GM04504 (cell line): ENCODE results near the gene EPHB1.
"Not testable (repeated sequence)": the region's sequence is repeated elsewhere in the genome, so short reads cannot be mapped to it uniquely, and the experiment has no call there.

Experiments used
- DNase-seq: peaks from one replicate; pipeline ENCODE4 v3.0.0-alpha.2; 2012; ENCODE audit warnings: low read depth

Gene EPHB1

DNA sequence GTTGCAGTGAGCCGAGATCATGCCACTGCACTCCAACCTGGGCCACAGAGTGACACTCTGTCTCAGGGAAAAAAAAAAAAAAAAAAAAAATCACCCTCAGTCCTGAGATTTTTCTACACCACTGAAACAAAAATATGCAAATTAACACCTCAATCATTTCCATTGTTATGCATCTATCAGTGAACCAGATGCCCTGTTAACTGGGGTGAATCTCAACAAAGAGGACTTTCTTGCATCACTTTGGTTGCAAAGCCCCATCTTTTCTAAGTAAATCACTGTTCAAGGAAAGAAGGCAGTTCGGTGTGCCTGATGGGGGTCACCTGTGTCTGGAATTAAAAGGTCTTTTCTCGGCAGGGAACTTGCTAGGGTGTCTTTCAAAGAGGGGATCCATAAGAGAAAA is 421.6 kb downstream of the EPHB1 start:
- no peak for DNase-seq

DNA sequence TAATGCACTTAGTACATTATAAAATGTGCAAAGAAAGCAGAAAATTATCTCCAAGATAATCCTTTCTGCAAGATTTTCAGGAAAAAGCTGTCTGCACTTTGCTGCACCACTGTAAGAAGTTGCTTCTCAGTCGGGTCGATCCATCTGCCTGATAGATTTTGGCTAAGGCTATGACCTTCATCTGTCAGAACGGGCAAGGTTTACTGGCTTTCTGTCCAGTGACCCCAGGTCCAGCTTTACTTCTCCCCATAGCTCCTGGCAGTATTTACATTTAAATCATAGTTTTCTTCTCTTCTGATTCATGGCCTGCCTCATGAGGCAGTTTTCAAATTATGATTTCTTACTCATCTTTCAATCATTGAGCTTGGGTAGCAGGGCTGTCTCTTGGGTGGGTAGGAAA is 422.7 kb downstream of the EPHB1 start:
- DNase-seq = no peak

DNA sequence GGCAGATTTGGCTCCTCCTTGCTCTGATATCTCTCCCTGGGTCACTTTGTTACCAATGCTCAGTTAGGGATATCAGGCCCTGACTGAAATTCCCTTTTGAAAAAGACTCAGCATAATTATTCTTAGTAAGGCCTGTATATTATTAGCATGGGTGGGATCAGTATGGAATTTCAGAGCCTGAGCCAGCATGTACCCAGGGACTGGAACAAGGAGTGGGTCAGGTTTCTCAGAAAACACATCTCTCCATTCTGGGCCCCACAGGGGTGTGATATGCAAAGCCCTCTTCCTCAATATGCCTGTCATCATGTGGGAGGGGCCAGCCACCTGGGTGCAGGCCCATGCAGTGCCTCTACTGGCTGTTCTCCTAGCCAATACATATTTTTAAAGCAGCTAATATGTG is 423.2 kb downstream of the EPHB1 start:
- no peak for DNase-seq

DNA sequence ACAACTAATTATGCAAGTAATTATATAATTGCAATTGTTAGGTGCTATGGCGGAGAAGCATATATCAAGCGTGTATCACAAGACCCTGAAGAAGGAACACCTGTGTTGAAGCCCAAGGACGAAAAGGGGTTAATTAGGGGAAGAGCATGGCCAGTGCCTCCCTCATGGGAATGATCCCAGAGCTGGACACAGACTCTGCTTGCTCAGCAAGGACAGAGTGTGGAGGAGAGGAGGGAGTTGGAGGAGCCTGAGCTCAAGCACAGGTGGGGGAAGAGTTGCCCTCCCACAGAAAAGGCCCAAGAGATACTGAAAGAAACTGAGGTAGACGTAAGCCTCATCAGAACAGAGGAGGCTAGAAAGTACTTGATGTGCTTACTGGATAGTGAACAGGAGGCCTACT is 423.7 kb downstream of the EPHB1 start:
- no peak for DNase-seq

DNA sequence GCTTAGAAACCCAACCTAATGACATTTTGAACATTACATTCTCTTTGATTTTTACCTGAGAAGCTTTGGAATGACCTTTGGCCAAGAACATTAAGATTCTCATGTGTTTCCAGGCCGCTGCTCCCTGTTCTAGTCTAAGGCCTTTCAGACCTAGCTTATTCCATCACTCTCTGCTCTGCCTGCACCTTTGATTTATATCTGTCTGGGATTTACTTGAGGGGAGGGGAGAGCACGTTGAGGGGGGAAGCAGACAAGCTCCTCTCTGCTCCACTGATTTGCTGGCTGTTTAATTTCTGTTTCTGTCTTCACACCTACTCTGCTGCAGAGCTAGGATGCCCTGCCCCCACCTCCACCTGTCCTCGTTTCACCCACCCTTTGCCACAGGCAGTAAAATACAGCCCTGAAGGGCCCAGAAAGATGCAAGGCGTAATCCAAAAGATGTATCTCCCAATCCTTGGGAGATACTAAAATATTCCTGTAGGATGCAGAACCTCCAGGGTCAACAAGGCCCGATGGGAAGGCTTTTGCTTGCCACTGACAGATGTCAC is 429.8 kb downstream of the EPHB1 start:
- no peak for DNase-seq

DNA sequence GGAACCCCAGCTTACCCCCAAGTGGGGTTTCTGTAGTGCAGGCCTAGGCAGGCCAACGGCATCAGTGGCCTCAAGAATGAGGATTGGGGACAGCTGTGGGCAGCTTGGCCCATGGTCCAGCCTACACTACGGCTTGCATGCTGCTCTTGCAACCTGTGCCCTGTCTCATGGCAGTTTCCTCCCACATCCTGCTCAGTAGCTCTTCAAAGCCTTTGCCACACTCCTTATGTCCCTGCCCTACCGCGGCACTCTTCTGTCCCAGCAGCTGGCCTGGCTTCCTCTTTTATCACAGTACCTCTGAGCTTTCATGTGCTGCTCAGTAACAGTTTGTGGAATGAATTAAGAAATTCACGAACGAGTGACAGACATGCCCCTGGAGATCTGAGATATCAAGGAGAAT is 431.0 kb downstream of the EPHB1 start:
- no peak for DNase-seq

DNA sequence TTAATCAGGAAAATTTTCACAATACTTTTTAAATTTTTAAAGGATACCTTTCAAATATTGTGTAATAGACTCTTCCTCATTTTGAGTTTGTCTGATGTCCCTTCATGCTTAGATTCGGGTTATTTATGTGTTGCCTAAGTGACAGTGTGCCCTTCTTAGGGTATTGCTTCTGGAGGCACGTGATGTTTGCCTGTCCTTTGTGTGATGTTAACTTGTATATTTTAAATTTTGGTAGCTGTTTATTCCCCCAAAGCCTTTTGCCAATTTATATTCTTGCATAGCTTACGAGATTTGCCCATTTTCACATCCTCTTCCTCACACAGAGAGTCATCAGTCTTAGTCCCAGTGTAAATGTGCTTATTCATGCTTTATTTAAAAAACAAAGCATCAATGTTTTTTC is 433.1 kb downstream of the EPHB1 start:
- no peak for DNase-seq

DNA sequence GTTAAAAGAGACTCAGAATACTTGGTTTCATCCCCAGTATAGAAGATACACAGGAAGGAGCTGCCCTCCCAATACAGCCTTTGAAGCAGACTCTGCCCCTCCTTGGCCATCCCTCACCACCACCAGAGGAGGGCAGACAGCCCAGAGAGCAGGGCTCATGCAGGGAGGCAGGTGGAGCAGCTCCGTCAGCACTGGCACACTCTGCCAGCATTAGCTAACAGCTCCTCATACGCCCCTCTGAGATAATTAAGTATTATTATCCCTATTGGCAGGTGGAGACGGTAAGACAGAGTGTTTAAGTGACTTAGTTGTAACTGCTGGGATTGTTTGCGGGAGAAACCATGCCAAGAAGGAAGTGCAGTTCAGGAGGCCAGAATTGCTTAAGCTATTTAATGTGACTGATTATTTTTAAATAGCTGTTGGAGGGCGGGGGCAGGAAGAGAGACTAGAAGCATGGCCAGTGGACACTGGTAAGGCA is 434.0 kb downstream of the EPHB1 start:
- no peak for DNase-seq

DNA sequence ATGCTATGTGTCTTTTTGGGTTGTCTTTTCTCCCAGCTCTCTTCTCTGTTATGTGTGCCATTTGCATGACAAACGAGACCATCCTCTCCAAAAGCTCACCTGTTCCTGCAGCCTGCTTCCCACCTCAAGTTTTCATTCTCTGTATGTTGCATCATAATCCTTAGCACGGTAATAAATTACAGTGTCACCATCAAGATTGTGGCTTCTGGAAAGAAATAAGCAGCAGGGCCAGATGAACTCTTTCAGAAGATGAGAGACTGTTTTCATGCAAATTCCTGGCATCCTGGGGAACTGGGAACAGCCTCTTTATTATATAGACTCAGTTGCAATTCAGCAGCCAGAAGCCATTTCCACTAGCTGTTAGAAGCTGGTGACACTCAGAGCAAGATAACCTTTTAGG is 436.7 kb downstream of the EPHB1 start:
- no peak for DNase-seq

DNA sequence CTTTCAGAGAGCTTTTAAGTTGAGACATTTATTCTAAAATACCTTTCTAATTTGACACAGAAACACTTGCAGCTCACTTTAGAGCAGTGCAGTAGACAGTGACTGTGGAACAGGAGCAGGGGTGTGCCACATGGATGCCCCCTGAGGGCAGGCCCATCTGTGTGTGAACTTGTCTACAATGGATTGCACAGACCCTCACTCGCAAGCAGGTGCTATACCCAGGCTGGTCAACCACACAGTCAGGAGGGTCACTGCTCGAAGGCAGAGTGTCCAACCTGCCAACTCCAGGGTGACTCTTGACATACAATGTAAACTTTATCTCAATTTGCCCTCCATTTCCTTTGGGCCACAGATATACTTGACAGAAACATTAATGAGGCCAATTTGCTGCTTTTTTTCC is 437.2 kb downstream of the EPHB1 start:
- DNase-seq = no peak

DNA sequence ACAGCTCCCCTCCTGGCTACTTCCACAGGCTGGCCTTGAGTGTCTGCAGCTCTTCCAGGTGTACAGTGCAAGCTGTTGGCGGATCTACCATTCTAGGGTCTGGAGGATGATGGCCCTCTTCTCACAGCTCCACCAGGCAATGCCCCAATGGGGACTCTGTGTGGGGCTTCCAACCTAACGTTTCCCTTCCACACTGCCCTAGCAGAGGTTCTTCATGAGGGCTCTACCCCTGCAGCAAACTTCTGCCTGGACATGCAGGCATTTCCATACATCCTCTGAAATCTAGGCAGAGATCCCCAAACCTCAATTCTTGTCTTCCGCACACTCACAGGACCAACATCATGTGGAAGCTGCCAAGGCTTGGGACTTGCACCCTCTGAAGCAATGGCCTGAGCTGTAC is 438.4 kb downstream of the EPHB1 start:
- DNase-seq = not testable (repeated sequence)

DNA sequence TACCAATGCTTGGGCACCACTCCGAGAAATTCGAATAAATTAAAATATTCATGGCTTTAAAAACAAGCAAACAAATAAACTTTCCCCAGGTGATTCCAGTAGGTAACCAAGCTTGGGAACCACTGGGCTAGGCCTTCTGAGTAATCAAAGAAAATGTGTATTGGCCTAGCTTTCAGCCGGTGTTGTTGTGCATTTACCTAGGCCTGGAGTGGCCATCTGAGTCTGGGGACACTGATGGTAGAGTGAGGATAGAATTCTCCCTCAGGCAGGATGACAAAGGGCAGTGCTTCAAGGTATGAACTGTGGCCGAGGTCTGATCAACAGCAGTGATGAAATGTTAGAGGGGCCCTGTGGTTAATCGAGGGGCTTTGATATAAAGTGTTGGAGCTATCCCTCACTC is 440.5 kb downstream of the EPHB1 start:
- DNase-seq = no peak

DNA sequence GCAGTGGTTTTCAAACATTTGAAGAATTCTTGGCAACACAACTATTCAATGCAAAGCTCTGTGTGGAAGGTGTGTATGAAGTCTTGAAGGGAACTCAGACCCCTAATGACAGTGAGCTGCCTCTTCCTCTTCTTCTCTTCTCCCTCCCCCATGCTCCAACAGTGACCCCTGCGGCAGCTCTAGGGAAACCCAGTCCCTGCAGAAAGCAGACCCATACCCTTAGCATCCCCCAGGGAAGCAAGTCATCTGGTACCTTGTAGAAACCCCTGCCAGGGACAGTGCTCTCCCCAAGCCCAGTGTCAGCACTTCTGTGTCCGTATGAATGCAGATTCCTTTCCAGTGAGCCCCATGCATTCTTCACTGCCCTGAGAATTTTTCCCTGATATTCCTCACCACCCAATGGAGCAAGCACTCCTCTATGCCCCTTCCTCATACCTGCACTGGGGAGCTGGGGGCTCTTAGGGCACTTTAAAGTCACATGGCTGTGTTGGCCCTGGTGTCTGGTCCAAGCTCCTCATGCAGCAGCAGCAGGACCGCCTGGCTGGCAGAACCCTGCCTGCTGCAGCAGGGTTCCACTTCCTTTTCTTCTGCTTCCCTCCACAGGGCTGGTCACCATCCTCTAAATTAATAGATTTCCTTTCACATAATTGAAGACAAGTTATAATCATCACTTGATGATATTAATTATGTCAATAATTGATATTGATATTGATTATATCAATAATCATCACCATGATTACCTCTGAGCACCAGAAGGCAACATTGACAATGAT is 442.5 kb downstream of the EPHB1 start:
- no peak for DNase-seq

DNA sequence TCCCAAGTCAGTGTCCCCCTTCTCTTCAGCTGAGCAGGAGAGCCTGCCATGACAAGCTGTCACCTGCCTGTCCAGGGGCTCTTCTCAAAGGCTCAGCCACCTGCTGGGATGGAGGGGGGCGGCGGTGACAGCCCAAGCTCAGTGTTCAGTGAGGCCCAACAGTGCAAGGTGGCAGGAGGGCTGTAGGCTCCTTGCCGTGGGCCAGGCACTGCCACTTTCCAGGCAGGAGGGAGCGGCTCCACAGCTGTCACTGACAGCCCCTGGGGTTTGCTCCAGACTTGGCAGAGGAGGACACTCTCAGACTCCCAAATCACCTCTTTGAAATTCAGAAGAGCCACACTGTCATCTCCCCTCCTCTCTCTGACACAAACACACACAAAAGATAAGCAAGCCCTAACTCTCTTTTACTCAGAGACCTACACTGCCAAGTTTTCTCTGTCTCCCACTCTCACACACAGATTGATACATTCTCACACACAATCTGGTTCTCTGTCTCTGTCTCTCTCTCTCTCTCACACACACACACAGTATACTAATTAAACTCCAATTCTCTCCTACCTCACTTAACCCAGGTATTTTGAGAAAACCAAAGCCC is 443.3 kb downstream of the EPHB1 start:
- DNase-seq = no peak

DNA sequence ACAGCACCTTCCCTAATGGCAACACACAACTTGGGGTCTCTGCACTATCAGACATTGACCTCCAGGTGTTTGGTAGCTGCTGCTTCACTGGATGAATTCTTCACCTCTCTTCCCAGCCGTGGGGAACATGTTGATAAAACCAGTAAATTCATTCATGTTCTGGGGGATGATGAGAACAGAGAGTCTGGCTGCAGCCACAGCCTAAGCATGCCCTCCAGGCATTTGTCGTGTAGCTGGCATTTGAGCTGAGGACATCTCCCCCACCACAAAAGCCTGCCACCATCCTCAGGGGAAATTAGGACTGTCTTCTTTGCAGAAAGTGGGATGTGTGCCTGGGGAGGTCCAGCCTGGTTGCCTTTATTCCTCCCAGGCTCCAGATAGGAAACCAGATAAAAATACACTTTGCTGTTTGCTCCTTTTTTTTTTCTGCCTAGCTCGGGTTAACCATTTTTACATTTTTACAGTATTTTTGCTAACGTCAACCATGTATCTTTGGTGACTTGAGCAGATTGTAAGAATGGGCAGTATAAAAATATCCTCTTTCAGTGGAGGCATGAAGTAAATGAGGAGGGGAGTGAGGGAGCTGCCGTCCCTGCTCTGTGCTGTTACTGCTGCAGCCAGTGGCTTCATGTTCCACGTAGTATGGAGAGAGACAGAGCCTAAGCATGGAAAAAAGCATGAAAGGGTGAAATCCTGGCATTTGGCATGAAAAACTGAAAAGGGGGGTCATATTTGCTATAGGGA is 444.0 kb downstream of the EPHB1 start:
- DNase-seq = no peak

DNA sequence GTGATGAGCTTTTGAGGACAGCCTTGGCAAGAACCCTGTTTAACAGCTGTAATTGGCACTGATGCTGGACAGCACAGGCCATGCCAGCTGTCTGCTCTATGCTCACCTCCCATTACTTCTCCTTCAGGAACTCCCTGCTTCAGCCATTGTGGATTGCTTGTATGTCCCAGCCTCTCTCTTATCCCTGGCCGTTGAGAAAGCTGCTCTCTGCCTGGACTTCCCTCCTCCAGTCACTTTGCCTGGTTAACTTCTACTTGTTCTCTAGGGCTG is 444.5 kb downstream of the EPHB1 start:
- no peak for DNase-seq

DNA sequence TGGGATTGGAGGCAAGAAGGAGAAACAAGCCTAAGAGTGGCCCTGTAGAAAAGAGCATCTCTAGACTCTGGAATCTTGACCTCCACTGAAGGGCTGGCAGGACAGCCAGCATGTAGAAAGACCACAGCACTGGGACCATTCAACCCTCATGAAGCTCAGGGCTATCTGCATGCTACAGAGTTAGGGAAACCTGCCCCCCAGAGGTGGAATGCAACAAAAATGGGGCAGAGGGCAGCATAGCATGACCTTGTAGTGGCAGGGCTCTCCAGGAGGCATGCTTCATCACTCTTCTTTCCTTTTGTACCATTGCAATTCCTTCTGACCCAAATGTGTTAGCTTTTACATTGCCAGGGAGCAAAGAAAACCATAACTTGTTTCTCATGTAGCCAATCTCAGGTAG is 445.4 kb downstream of the EPHB1 start:
- DNase-seq = no peak

DNA sequence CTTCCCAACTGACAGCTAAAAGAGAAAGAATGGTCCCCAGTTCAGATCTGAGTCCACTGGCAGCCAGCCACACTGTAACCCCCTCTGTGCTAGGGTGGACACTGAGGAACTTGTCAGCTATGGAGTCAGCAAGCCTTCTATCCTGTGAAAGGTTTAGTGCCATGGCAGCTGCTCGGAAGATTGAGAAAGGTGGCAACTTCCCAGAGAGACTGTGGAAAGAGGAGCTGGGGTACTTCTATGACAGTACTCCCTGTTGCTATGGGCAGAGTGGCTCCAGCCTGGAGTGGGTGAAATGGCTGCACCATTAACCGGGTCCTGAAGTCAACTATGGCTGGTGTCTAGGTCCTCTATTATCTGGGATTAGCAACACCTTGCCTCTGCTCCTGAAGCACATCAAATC is 447.2 kb downstream of the EPHB1 start:
- DNase-seq = no peak

DNA sequence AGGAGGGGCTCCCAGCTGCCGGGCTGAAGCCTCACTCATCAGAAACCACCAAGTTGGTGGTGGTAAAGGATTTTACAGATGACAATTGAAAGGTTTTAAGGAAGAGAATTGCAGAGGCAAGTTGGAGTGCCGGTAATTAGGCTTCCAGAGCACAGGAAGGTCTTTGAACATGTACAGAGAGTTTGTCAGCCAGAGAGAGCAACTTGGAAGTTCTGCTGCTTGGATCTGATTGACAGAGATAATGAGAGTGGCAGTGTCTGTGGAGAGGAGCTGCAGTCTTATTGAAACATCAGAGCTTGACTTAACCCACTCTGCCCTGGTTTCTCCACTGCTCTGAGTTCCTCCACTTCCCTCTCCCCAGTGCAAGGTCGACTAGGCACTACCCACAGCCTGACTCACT is 448.6 kb downstream of the EPHB1 start:
- DNase-seq = no peak

DNA sequence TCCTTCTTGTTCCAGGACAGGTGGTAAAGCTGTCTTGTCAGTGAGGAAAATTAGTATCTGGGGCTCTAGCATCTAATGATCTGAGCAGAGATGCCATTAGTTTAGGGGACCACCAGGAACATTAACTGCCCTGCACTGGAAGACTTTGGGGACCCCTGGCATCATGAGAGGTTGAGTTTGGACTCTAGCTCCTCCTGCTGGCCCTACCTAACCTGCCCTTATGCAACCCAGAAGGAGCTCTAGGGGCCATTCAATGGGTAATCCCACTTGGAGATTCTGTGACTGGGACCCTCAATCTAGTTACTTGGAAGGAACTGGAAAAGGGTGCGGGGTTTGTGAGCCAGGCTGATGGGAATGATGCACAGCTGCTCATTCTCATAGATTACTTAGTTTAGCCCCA is 451.0 kb downstream of the EPHB1 start:
- no peak for DNase-seq

DNA sequence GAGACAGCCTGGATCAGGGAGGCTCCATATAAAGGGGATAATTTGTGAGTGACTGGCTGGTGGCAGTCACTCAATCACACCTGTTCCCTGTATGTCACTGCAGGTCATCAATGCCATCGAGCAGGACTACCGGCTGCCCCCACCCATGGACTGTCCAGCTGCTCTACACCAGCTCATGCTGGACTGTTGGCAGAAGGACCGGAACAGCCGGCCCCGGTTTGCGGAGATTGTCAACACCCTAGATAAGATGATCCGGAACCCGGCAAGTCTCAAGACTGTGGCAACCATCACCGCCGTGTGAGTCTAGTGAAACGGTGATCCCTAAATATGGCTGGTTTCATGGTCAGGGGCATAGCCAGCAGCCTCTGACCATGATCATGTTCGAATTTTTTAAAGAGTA is 453.2 kb downstream of the EPHB1 start:
- DNase-seq = no peak

DNA sequence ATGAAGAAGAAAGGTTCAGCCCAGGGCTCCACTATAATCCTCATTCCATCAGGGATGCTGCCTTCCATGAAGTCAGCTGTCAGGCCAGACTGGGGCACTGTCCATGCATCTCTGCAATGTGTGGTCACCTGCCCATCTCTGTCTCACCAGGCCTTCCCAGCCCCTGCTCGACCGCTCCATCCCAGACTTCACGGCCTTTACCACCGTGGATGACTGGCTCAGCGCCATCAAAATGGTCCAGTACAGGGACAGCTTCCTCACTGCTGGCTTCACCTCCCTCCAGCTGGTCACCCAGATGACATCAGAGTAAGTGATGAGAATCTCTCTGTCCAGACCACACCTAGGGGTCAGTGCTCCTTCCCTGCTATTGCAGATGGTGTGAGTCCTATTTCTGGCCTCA is 454.1 kb downstream of the EPHB1 start:
- no peak for DNase-seq

DNA sequence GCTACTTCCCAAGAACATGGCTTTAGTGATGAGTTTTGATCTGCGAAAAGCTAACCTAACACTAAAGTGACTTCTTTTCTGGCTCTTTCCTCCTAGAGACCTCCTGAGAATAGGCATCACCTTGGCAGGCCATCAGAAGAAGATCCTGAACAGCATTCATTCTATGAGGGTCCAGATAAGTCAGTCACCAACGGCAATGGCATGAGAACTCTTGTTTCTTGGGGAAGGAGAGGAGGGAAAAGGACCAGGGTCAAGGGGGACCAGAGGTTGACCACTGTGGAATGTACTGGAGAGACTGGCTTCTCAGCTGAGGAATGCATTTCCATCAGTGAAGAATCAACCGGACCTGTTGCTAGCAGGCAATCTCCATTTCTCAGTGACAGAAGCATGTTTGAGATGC is 463.9 kb downstream of the EPHB1 start:
- DNase-seq = no peak
